LNCAP (cell line): ENCODE results near the gene RIPK4.

Experiments
- TF ChIP-seq, protein P1 (sequence below): fragments of 450-650 bp; IDR thresholded peaks from 2 replicates; pipeline ENCODE4 v1.5.1; 2017; ENCODE audit warnings: mild to moderate bottlenecking

The RIPK4 gene

GRCh38 chr21:41725421-41726031, 41.3 kb downstream of the RIPK4 start:
- TF ChIP-seq, protein P1, sequence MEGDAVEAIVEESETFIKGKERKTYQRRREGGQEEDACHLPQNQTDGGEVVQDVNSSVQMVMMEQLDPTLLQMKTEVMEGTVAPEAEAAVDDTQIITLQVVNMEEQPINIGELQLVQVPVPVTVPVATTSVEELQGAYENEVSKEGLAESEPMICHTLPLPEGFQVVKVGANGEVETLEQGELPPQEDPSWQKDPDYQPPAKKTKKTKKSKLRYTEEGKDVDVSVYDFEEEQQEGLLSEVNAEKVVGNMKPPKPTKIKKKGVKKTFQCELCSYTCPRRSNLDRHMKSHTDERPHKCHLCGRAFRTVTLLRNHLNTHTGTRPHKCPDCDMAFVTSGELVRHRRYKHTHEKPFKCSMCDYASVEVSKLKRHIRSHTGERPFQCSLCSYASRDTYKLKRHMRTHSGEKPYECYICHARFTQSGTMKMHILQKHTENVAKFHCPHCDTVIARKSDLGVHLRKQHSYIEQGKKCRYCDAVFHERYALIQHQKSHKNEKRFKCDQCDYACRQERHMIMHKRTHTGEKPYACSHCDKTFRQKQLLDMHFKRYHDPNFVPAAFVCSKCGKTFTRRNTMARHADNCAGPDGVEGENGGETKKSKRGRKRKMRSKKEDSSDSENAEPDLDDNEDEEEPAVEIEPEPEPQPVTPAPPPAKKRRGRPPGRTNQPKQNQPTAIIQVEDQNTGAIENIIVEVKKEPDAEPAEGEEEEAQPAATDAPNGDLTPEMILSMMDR = no peak

DNA sequence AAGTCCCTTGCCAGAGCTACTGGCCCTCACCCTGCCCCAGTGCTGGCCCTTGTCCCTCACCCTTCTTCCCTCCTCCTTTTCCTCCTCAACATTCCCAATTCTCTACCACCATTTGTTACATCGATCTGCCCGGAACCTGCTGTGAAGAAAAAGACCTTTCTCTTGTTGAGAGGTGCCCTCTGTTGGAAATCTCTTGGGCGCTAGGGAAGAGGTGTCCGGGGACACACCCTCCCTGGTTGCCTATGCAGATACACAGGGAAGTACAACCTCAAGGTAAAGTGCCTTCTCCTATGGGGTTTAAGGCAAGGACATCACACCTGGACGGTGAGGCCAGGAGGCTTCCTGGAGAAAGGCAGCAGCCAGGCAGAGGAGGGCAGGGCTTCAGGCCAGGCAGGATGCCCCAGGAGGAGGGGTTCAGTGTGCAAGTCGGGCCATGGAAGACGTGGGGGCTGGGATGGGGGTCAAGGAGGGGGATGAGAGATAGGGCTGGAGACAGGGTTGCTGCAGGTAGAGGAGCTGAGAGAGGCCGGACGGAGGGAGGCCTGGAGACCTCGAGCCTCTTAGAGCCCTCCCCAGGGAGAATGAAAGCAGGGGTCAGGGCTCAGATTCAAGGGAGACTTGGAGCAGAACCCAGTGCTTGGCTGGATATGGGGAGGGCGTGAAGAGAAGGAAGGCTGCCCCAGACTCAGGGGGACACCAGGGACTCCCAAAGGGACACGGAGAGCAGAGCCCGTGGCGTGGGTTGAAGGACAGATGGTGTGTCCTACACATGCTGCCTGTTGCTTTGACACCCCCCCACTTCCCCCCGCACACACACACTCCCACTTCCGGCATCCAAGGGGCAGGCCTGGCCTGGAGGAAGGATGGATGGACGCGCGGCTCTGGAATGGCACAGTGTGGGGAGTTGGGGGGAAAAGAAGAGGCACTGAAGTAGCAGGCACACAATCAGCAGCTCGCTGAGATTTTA, 44.5 kb downstream of the RIPK4 start:
- TF ChIP-seq, protein P1 = no peak

GRCh38 chr21:41720250-41720649, 46.6 kb downstream of the RIPK4 start:
- TF ChIP-seq, protein P1 = no peak

GRCh38 chr21:41719691-41720090, 47.2 kb downstream of the RIPK4 start:
- TF ChIP-seq, protein P1 = no peak

DNA sequence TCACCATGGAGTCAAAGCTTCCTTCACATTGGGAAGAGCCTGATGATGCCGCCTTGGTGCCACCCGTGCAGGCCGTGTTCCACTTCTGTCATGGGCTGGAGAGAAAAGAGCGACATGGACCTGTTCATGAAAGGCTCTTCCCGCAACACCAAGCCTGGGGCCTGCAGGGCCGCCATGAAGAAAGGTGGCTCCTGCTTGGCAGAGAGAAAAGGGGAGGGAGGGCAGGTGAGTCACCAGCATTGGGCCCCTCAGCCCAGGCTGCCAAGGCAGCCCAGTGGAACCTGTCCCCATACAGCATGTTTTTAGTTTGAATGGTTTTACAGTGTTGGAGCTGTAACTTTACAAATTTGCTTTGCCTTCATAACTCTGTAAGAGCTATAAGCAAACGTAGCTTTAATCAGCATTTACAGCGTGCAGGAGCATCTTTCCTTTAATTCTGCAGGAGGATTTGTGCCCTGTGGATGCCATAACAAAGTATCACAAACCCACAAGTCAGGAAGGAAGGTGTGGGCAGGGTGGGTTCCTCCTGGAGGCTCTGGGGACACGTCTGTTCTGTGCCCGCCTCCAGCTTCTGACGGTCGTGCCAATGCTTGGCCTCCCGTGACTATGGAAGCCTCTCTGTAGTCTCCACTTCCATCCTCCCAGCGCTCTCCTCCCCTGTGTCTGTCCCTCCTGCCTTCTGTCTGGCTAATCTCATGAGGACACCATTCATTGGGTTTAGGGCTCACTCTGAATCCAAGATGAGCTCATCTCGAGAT, 49.1 kb downstream of the RIPK4 start:
- TF ChIP-seq, protein P1 = no peak

- TF ChIP-seq, protein P1 = no peak
These were observed 50.1 kb downstream of the RIPK4 start for GRCh38 chr21:41716751-41717150.

- TF ChIP-seq, protein P1 = no peak
These were observed 51.1 kb downstream of the RIPK4 start for GRCh38 chr21:41715649-41716281.
